ENCODE measurements around the gene MLYCD. TPM values are rescaled to one million over a fixed set of nuclear protein-coding genes. Genes with fewer than 3 reads are reported as not detected.

MLYCD gene
- total and polyA plus RNA-seq, 2 donors (not counting 1 experiment from before 2014, with no cell fraction given): 2.3 to 17.1 TPM

GRCh38 chr16:83849421-83849820, 49.5 kb upstream of the MLYCD start:
- TF ChIP-seq, protein P1, sequence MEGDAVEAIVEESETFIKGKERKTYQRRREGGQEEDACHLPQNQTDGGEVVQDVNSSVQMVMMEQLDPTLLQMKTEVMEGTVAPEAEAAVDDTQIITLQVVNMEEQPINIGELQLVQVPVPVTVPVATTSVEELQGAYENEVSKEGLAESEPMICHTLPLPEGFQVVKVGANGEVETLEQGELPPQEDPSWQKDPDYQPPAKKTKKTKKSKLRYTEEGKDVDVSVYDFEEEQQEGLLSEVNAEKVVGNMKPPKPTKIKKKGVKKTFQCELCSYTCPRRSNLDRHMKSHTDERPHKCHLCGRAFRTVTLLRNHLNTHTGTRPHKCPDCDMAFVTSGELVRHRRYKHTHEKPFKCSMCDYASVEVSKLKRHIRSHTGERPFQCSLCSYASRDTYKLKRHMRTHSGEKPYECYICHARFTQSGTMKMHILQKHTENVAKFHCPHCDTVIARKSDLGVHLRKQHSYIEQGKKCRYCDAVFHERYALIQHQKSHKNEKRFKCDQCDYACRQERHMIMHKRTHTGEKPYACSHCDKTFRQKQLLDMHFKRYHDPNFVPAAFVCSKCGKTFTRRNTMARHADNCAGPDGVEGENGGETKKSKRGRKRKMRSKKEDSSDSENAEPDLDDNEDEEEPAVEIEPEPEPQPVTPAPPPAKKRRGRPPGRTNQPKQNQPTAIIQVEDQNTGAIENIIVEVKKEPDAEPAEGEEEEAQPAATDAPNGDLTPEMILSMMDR (IDR thresholded peaks at IDR 0.05): no peak
- no peak for TF ChIP-seq EZH2 (IDR thresholded peaks at IDR 0.05; ENCODE audit: borderline replicate concordance, insufficient read depth, low read depth, low read length, poor library complexity, severe bottlenecking)
- no peak overlapping the region for H3K4me3 Mint-ChIP-seq
- CTCF ChIA-PET: interaction anchor here (0.9 to 1.0 kb wide), 2 partner anchors 21 to 23 kb away, joined by 5 read pairs; no protein-coding TSS in a partner anchor

DNA sequence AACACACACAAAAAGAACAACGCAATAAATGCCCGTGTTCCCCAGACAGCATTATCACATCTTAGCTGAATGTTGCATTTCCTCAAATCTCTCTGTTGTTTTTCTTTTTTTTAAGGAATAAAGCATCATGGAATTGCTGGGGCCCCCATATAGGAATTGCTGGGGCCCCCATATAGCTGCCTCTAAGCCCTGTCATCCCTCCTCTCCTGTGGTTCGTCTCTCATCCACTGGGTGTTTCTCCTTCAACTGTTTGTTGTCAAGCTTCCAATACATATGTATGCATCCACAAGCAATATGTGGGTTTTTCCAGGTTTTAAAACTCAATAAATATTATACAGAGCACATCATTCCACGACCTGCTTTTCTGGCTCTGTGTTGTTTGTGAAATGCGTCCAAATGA, 48.0 kb upstream of the MLYCD start:
- Histone ChIP-seq H3K79me2 (ENCODE audit: control insufficient read depth, insufficient read depth, low read length) (no peaks in the 10 kb centered on the region), H3K4me2 (replicated peaks; ENCODE audit: low read depth, low read length, poor library complexity, severe bottlenecking) (no peak overlapping the region), H3K9me3 (ENCODE audit: control extremely low read depth in 1 of 3, control insufficient read depth in 2 of 3, insufficient read depth in 1 of 3, low read length in 2 of 3) (peaks cover 0 to 2% (median 0%) of the 10 kb centered on the region in 3 donors), H2AFZ (ENCODE audit: insufficient read depth, low read depth, low read length, poor library complexity, severe bottlenecking) (no peak overlapping the region), H3K4me3 (ENCODE audit: control extremely low read depth in 1 of 5, extremely low read depth in 1 of 5, insufficient read depth in 1 of 5, low read depth in 2 of 5, low read length in 4 of 5) (no peak overlapping the region), H3K27ac (ENCODE audit: low read length in 2 of 2) (no peak overlapping the region), H3K4me1 (ENCODE audit: control insufficient read depth in 2 of 2, insufficient read depth in 2 of 2, low read length in 2 of 2) (peaks cover 0 to 9% of the 10 kb centered on the region in 2 donors), H4K20me1 (ENCODE audit: control insufficient read depth, insufficient read depth, low read length, poor library complexity, severe bottlenecking) (no peaks in the 10 kb centered on the region), H3K27me3 (replicated peaks in 1 of 4; ENCODE audit: control extremely low read depth in 1 of 4, control insufficient read depth in 3 of 4, insufficient read depth in 4 of 4, low read length in 3 of 4) (peaks cover 0 to 3% (median 1%) of the 10 kb centered on the region in 4 experiments), H3K9ac (ENCODE audit: low read length) (no peak overlapping the region), H3K36me3 (replicated peaks in 1 of 2; ENCODE audit: control extremely low read depth in 1 of 2, control insufficient read depth in 1 of 2, extremely low read depth in 1 of 2, insufficient read depth in 2 of 2, low read length in 1 of 2) (no peaks in the 10 kb centered on the region)
- CTCF ChIA-PET: no interaction called here
- no peak for TF ChIP-seq EZH2 (IDR thresholded peaks at IDR 0.05; ENCODE audit: borderline replicate concordance, insufficient read depth, low read depth, low read length, poor library complexity, severe bottlenecking)
- TF ChIP-seq, protein P1 (IDR thresholded peaks at IDR 0.05): no peak
- peaks cover 9% of the 10 kb centered on the region for H3K4me1 Mint-ChIP-seq
- no peak overlapping the region for H3K4me3 Mint-ChIP-seq
- WGBS (ENCODE audit: insufficient coverage): no CpG with 5 or more reads among the region's 5 CpGs
- DNase-seq (no peak), ATAC-seq (ENCODE audit: low read depth) (no peak)
- POLR2A ChIA-PET: no interaction called here
- H3K27ac Mint-ChIP-seq: no peak overlapping the region
- H3K9me3 Mint-ChIP-seq (ENCODE audit: insufficient read depth): no peaks in the 10 kb centered on the region
- intact Hi-C loops (cut with micrococcal nuclease): no loop called here
- peaks cover 22% of the 10 kb centered on the region for H3K27me3 Mint-ChIP-seq

More at GRCh38 chr16:83849421-83849820, 49.5 kb upstream of the MLYCD start:
- ATAC-seq (ENCODE audit: low read depth): no peak
- Histone ChIP-seq H3K27me3 (replicated peaks in 1 of 4; ENCODE audit: control extremely low read depth in 1 of 4, control insufficient read depth in 3 of 4, insufficient read depth in 4 of 4, low read length in 3 of 4) (peaks cover 0 to 3% (median 1%) of the 10 kb centered on the region in 4 experiments), H3K79me2 (ENCODE audit: control insufficient read depth, insufficient read depth, low read length) (no peaks in the 10 kb centered on the region), H3K36me3 (replicated peaks in 1 of 2; ENCODE audit: control extremely low read depth in 1 of 2, control insufficient read depth in 1 of 2, extremely low read depth in 1 of 2, insufficient read depth in 2 of 2, low read length in 1 of 2) (no peaks in the 10 kb centered on the region), H3K4me2 (replicated peaks; ENCODE audit: low read depth, low read length, poor library complexity, severe bottlenecking) (no peak overlapping the region), H3K9me3 (ENCODE audit: control extremely low read depth in 1 of 3, control insufficient read depth in 2 of 3, insufficient read depth in 1 of 3, low read length in 2 of 3) (peaks cover 0 to 6% (median 0%) of the 10 kb centered on the region in 3 donors), H4K20me1 (ENCODE audit: control insufficient read depth, insufficient read depth, low read length, poor library complexity, severe bottlenecking) (no peaks in the 10 kb centered on the region), H3K9ac (ENCODE audit: low read length) (no peak overlapping the region), H2AFZ (ENCODE audit: insufficient read depth, low read depth, low read length, poor library complexity, severe bottlenecking) (no peak overlapping the region), H3K27ac (ENCODE audit: low read length in 2 of 2) (no peak overlapping the region), H3K4me3 (ENCODE audit: control extremely low read depth in 1 of 5, extremely low read depth in 1 of 5, insufficient read depth in 1 of 5, low read depth in 2 of 5, low read length in 4 of 5) (no peak overlapping the region), H3K4me1 (ENCODE audit: control insufficient read depth in 2 of 2, insufficient read depth in 2 of 2, low read length in 2 of 2) (peaks cover 10 to 18% of the 10 kb centered on the region in 2 donors)
- H3K4me1 Mint-ChIP-seq: peaks cover 16% of the 10 kb centered on the region
- peaks cover 21% of the 10 kb centered on the region for H3K27me3 Mint-ChIP-seq
- H3K9me3 Mint-ChIP-seq (ENCODE audit: insufficient read depth): no peaks in the 10 kb centered on the region
- POLR2A ChIA-PET: no interaction called here
- H3K27ac Mint-ChIP-seq: no peak overlapping the region
- intact Hi-C loops (cut with micrococcal nuclease): no loop called here
- WGBS (ENCODE audit: insufficient coverage): 100% methylated on average over 1 of the region's 6 CpGs
- no peak for DNase-seq

Data from B cell (primary cell).